Measurements from ENCODE around the gene FRMPD3.

FRMPD3 gene

DNA sequence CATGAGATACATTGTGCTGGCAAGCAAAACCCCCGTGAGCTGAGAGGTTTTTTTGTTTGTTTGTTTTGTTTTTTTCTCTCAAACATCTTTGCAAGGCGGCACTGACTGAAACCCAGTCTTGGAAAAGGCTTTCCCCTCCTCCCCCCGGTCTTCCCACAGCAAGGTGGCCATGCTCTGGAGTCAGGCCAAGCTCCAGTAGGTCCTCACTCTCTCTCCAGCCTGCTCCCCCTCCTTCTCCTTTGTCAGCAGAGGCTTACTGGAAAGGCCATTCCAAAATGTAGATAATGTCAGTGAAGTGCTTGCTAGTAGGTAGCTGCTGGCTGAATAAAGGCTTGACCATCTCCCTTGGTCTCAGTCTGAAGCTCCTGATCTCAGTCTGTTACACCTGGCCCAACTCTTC is 32.6 kb downstream of the FRMPD3 start:
- DNase-seq = no peak

DNA sequence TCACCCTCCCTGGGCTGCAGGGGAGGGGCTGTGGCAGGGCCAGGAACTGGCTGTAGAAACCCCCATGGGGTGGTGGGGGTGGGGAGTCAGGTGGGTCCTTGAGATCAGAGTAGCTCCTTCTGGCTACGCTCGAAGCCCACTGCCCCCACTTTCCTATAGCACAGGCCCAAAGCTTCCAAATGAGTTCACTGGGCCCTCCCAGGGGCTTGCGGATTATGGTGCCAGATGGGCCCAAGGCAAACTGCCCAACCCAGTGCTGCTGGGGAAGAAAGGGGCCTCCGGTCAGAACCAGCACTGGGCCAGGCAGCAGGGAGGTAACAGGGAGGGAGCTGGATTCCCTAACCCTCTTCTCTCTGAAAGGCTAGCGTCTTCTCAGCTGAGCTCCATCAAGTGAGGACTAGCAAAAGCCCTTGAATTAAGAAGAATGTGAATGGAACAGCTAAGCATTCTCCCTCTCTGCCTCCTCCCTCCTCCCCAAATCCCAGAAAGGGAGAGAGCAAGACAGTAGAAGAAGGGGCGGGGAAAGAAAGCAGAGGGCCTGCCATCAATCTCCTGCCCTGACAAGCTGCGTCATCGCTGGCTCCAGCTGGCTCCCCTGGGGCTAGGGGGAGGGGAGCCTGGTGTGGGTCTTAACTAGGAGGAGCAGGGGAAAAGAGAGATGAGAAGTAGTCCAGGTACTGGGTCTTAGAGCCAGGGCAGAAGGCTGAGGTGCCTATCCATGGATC is 34.7 kb downstream of the FRMPD3 start:
- DNase-seq = peak; percentile 28

DNA sequence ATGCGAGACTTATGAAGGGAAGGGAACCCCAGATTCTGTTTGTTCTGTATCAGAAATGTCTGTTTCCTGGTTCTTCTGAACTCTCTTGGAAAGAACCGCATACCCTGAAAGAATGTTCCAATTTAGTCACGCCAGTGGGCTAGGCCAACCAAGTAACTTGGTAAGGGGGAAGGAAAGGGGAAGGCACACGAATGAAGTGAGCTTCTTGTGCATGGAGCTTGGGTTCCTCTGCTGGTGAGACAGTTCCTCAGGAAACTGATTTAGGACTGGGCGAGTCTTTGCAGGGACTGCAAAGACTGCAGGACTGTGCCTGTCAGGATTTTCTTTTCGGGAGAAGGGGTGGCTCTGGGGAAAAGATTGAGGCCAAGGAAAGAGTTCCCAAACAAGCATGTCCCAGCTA is 35.6 kb downstream of the FRMPD3 start:
- DNase-seq = peak; percentile 0

DNA sequence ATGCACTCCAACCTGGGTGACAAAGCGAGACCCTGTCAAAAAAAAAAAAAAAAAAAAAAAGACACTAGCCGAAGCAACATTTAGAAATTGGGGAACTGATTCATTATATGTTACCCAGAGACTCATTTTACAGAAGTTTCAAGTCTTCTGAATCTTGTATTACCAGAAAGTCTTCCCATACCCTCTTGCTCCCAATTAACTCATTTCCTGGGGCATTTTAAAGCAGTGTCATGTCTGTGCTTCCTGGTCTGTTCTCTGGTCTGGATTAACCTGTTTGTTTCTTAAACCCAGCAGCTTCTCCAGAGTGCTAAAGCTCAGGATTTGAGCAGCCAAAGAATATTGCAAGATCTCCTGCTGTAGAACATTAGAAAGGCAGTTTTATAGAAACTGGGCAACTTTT is 43.7 kb downstream of the FRMPD3 start:
- no peak for DNase-seq

GRCh38 chrX:107496786-107497185 is 47.3 kb downstream of the FRMPD3 start:
- DNase-seq = no peak
